Urinary bladder (tissue), 4 donors: ENCODE data around the gene PITPNC1. TPM values are rescaled to one million over a fixed set of nuclear protein-coding genes. Genes with fewer than 3 reads are reported as not detected.
"Not testable (repeated sequence)": the region's sequence is repeated elsewhere in the genome, so short reads cannot be mapped to it uniquely, and the experiment has no call there.

Experiments
- DNase-seq: peaks from one replicate; pipeline ENCODE4 v3.0.0-alpha.2; 2015; ENCODE audit errors: extremely low spot score
- H3K27ac ChIP-seq: one replicate; pipeline ENCODE4 v1.5.1; 2013; ENCODE audit warnings: low read depth, mild to moderate bottlenecking, moderate library complexity
- H3K36me3 ChIP-seq: one replicate; pipeline ENCODE4 v1.6.1; 2013; ENCODE audit warnings: mild to moderate bottlenecking, moderate library complexity; ENCODE audit not compliant: insufficient read depth
- H3K4me1 ChIP-seq: one replicate; pipeline ENCODE4 v1.6.1; 2013; ENCODE audit warnings: mild to moderate bottlenecking, moderate library complexity; ENCODE audit not compliant: insufficient read depth
- H3K4me3 ChIP-seq: one replicate; pipeline ENCODE4 v1.5.1; 2013; ENCODE audit warnings: low read depth, low read length
- WGBS: extraction: QIAGEN DNeasy Blood & Tissue Kit; methylation state at CpG from one replicate; pipeline ENCODE4 v1.1.7; 2013; 5-methylcytosine and 5-hydroxymethylcytosine counted together
- polyA plus RNA-seq: library from polyadenylated mRNA; stranded (reverse); fragments of 200-250 nt; gene quantifications from one replicate; pipeline ENCODE4 v1.2.3, GENCODE V29; 2013
- total RNA-seq: library from RNA; depleted of rRNA; stranded (reverse); fragments of >200 nt; gene quantifications from one replicate; pipeline ENCODE4 v1.2.3, GENCODE V29; 2014
- donor health status: healthy with polysubstance abuse.
- donor health status: healthy.

PITPNC1 gene
- total and polyA plus RNA-seq, 2 donors = 9.3 to 13.4 TPM

DNA sequence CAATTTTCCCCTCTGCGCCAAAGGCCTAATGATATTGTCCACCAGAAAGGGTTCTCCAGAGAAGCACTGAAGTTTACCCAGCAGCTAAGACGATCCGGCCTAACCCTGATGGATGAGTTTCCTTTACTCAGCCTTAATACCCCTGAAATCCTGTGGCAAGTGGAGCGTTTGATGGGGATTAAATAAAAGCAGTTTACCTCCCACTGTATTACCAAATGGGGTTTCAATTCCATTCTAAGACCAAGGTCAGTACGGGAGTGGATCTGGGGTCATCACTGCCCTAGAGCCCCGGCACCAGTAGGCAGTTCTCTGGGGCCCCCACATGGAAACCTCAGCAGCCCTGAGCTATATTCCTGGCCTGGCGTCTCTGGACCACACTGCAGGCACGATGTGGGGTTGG lies 243.6 kb downstream of the PITPNC1 start:
- WGBS = 88% methylated on average over 8 of the region's 8 CpGs
- H3K27ac ChIP-seq = no peak overlapping the region
- no peaks in the 10 kb centered on the region for H3K4me1 ChIP-seq
- DNase-seq = no peak
- no peak overlapping the region for H3K4me3 ChIP-seq
- H3K36me3 ChIP-seq = no peaks in the 10 kb centered on the region

DNA sequence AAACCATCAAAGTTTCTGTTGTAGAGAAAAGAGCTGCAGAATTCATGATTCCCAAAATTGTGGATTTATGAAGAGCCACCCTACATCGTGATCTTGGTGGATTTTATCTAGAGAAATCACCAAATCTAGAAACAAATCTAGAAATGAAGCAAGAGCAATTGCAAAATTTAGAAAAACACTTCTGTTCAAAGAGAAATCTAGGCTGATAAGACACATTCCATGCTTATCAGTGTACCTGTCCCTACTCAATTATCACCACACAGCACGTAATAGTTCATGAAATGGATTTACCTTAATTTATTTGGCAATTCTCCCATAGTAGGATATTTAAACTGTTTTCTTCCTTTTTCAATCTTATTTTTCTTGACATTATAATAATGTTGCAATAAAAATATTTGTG lies 246.7 kb downstream of the PITPNC1 start:
- Histone ChIP-seq H3K27ac (no peak overlapping the region), H3K4me3 (no peak overlapping the region), H3K36me3 (no peaks in the 10 kb centered on the region), H3K4me1 (no peaks in the 10 kb centered on the region)
- DNase-seq = no peak
- WGBS = 56% methylated on average over 2 of the region's 2 CpGs

DNA sequence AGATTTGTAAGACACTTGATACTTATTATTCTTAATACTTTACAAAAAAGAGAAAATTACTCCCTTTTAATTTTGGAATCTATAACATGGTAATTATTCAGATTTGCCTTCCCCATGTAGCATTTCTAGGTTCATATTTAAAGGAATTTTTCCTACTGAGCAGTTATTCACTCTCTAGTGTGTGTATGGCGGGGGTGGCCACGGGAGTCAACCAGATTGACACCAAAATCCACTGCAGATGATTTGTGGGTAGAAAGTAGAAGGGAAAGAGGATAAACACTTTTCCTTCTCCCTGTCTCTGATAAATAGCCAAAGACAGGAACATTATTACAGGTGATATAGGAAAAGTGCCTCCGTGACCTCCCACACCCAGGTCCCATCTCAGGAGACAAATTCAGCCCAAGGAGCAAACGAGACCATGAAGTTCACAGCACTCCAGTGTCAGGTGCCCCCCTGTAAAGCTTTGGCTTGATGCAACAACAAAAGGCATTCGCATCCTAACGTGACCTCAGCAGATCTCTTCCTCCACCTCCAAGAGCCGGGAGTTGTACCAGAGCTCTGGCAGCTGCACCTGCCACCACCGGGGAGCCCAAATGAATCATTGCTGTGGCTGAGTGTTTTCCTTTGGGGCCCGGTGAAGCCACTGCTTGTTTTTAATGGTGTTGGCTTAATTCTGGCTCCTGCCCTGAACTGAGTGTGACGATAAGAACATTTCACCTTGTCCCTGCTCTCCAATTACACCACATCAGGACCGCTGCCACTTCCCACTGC lies 248.0 kb downstream of the PITPNC1 start:
- no peak overlapping the region for H3K27ac ChIP-seq
- H3K4me3 ChIP-seq = no peak overlapping the region
- no peak for DNase-seq
- no peaks in the 10 kb centered on the region for H3K36me3 ChIP-seq
- H3K4me1 ChIP-seq = no peaks in the 10 kb centered on the region
- WGBS = 83% methylated on average over 11 of the region's 11 CpGs

DNA sequence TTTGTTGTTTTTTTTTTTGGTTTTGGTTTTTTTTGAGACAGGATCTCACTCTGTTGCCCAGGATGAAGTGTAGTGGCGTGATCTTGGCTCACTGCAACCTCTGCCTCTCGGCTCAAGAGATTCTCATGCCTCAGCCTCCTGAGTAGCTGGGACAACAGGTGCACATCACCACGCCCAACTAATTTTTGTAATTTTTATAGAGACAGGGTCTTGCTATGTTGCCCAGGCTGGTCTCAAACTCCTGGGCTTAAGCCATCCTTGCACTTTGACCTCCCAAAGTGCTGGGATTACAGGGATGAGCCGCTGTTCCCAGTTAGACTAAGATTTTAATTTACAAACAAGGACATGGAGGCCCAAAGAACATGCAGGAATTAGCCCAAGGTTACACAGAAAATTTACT lies 248.9 kb downstream of the PITPNC1 start:
- Histone ChIP-seq H3K4me1 (no peaks in the 10 kb centered on the region), H3K4me3 (no peak overlapping the region), H3K36me3 (no peaks in the 10 kb centered on the region), H3K27ac (no peak overlapping the region)
- 96% methylated on average over 4 of the region's 4 CpGs for WGBS
- DNase-seq = no peak

DNA sequence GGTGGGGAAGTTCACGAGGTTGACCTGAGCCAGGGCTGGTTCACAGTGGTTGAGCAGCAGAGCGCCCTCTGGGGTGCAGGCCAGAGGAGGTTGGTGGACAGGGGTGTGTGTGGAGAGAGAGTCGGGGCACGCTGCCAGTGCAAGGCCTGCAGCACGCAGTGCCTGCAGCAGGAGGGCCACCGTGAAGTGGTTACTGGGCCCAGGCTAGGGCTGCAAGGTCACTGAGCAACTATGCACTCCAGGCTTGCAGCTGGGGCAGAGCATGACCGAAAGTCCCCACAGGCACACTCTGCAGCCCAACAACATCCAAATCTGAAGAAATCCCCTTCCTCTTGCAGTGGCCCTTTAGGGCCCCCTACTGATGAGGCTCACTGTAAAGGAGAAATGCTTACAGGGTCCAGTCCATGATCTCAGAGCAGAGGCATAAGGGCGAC lies 251.5 kb downstream of the PITPNC1 start:
- H3K36me3 ChIP-seq = no peaks in the 10 kb centered on the region
- 88% methylated on average over 8 of the region's 8 CpGs for WGBS
- no peaks in the 10 kb centered on the region for H3K4me1 ChIP-seq
- DNase-seq = no peak
- no peak overlapping the region for H3K4me3 ChIP-seq
- no peak overlapping the region for H3K27ac ChIP-seq

DNA sequence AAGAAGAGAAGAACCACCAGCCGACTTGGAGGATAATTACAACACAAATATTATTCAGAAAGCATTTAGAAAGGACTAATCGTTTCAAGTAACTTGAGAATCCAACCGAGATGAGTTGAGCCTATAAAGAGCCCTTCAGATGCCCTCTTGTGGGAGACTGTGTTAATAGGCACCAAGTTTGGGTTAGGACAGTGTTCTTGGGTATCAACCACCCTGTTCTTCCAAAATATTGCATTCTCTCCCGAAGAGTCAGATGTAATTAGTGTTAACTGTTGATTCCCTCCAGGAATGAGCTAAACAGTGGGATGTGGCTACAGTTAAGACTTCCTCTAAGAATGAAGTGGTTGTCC lies 252.9 kb downstream of the PITPNC1 start:
- no peak for DNase-seq
- H3K4me3 ChIP-seq = no peak overlapping the region
- H3K27ac ChIP-seq = no peak overlapping the region
- H3K36me3 ChIP-seq = no peaks in the 10 kb centered on the region
- 19% methylated on average over 4 of the region's 4 CpGs for WGBS
- no peaks in the 10 kb centered on the region for H3K4me1 ChIP-seq

DNA sequence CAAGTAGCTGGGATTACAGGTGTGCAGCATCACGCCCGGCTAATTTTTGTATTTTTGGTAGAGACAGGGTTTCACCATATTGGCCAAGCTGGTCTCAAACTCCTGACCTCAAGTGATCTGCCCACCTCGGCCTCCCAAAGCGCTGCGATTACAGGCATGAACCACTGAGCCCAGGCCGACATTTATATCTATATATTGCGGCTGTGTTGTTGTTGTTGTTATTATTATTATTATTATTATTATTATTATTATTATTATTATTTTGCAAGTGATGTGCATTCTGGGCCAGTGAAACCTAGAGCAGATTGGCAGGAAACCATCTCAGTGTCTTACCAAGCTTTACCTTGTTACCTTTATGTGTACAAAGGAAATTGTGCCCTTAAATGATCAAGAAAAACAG lies 253.8 kb downstream of the PITPNC1 start:
- H3K27ac ChIP-seq, H3K36me3 ChIP-seq, DNase-seq, H3K4me3 ChIP-seq, H3K4me1 ChIP-seq: not testable (repeated sequence)
- 98% methylated on average over 7 of the region's 7 CpGs for WGBS

DNA sequence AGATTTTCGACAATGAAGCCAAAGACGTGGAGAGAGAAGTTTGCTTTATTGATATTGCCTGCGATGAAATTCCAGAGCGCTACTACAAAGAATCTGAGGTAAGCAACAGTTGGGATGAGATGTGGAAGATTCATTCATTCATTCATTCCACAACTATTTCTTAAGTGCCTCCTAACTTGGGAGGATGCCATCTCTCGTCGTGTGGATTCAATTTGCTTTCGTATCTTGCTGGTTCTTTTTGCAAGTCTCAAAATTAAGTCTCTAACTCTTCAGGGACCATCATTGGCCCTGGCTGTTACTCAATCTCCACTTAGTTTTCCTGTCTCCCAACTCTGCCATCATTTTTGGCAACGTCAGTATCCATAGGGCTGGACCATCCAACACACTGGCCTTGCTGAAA lies 255.1 kb downstream of the PITPNC1 start:
- no peak overlapping the region for H3K4me3 ChIP-seq
- WGBS = 89% methylated on average over 8 of the region's 8 CpGs
- no peak for DNase-seq
- H3K36me3 ChIP-seq = no peaks in the 10 kb centered on the region
- H3K27ac ChIP-seq = no peak overlapping the region
- H3K4me1 ChIP-seq = no peaks in the 10 kb centered on the region

DNA sequence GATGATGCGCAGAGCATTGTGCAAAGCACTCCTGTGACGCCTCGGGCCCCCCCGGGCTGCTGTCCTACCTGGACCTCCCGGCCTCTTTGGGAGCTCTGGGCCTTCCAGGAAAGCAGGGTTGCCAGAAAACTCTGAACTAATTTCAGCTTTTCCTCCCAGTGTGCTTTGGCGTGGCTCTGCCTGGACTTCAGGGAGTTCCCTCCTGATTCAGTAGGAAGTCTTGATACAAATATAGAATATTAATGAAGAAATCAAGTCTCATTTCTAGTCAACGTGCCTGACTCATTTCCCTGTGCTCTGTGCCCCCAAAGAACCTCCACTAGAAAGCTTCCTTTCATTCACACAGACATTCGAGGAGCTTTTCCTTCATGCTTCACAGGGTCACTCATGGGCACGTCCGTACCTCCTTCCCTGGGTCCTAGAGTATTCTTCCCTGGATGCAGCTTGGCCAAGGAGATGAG lies 256.7 kb downstream of the PITPNC1 start:
- H3K4me1 ChIP-seq = peaks cover under 1% of the 10 kb centered on the region
- no peak overlapping the region for H3K4me3 ChIP-seq
- DNase-seq = no peak
- H3K36me3 ChIP-seq = no peaks in the 10 kb centered on the region
- WGBS = 67% methylated on average over 10 of the region's 10 CpGs
- no peak overlapping the region for H3K27ac ChIP-seq

DNA sequence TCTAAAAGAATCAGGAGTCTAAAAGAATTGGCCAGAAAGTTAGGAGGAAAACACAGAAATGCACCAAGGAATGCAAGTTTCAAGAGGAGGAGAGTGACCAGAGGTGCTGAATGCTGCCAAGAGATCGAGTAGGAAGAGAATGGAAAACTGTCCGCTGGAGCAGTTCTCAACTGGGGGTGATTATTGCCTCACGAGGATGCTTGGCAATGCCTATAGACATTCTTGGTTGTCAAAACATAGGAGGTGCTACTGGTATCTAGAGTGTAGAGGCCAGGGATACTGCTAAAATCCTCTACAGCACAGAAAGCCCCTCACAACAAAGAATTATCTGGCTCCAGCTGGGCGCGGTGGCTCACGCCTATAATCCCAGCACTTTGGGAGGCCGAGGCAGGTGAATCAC lies 258.6 kb downstream of the PITPNC1 start:
- H3K4me3 ChIP-seq = no peak overlapping the region
- peaks cover 2% of the 10 kb centered on the region for H3K4me1 ChIP-seq
- no peaks in the 10 kb centered on the region for H3K36me3 ChIP-seq
- H3K27ac ChIP-seq = no peak overlapping the region
- 59% methylated on average over 7 of the region's 7 CpGs for WGBS
- no peak for DNase-seq

DNA sequence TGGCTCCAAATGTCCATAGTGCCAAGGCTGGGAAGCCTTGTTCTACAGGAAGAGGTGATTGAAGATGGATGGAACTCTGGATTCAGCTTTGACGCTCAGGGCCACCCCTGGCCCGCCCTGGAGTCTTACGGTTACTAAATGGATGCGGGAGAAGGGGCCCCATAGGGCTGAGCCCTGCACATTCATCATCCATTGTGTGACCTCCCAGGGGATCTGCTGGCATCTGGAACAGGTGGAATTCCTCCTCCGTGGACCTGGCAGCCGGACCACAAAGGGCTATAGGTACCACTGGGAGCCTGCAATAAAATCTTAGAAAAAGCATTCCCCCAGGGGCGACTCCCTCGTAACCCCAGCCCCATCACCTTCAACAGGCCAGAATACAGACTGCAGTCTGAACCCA lies 259.2 kb downstream of the PITPNC1 start:
- Histone ChIP-seq H3K4me3 (no peak overlapping the region), H3K36me3 (no peaks in the 10 kb centered on the region), H3K4me1 (peaks cover 2% of the 10 kb centered on the region), H3K27ac (no peak overlapping the region)
- 92% methylated on average over 8 of the region's 8 CpGs for WGBS
- no peak for DNase-seq

DNA sequence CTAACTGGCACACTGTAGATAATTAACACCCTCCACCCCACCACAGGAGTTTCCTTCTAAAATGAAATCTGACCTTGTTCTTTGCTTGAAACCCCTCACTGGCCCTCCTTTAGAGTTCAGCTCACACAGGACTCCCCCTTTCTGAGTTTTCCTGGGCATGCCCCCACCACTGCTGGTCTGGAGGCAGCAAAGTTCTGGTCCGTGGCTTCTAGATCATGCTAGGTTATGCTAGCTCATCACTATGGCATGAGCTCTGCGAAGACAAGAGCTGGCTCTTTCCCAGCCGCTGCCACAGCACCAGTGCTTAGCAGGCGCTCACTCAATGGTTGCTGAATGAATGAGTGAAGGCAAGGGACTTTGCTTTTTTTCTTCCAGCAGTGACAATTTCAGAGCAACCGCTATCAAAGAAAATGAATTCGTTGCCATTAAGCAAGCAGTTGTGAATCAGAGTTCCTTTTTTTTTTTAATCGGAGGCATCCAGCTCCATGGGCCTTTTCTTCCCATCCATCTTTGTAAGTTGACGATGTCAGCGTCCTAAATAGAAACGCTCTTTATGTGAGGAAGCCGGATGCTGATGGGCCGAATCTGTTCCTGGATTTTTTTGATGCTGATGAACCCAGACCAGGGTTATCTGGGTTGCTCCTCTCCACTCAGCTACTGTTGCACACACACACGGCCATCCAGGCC lies 259.9 kb downstream of the PITPNC1 start:
- H3K27ac ChIP-seq = peak overlapping the region; percentile 28
- WGBS = 79% methylated on average over 13 of the region's 13 CpGs

DNA sequence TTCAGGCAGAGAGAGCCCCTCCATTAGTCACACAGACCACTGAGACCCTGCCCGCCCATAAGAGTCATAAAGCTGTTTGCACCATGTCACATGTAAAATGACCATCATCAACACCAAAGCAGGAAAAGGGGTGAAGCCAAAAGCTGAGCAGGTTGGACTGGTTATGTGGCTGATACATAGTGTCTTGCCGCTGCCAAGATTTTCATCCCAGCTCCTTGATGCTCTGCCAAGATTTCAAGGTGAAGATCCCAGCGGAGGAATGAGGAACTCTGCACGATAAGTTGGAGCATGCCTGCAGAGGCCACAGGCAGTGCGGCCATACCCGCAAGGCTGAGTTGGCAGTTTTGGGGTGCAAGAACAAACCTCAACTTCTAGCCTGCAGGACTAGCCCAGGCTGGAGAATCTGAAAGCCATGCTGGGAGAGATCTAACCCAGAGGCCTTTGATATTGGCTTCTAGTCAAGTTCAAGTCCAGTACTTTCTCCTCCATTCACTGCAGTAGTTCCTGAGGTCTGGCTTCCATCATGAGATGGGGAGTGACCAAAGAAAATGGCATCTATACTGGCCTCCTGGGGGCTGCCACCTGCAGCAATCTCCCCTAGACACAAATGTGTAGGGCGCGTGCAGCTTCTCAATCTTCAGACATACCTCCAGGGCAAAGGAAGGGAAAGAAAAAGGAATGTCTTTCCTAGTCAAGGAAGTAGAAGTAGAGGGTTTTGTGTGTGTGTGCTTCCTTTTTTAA lies 261.0 kb downstream of the PITPNC1 start:
- DNase-seq = peak; percentile 58
- Histone ChIP-seq H3K36me3 (no peaks in the 10 kb centered on the region), H3K27ac (peak overlapping the region; percentile 28), H3K4me1 (peaks cover 2% of the 10 kb centered on the region), H3K4me3 (no peak overlapping the region)
- 71% methylated on average over 8 of the region's 8 CpGs for WGBS

More for the DNA sequence above, 259.9 kb downstream of the PITPNC1 start:
- peaks cover 2% of the 10 kb centered on the region for H3K4me1 ChIP-seq
- no peaks in the 10 kb centered on the region for H3K36me3 ChIP-seq
- no peak overlapping the region for H3K4me3 ChIP-seq
- no peak for DNase-seq

DNA sequence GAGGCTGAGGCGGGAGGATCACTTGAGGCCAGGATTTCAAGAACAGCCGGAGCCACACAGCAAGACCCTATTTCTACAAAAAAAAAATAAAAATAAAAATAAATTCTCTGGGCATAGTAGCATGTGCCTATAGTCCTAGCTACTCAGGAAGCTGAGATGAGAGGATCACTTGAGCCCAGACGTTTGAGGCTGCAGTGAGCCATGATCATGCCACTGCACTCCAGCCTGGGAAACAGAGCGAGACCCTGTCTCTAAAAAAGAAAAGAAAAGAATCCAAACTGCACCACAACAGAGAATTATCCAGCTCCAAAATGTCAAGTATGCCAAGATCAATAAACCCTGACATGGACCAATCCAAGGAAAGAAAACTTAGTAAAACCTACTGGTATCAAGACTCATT lies 261.8 kb downstream of the PITPNC1 start:
- no peak for DNase-seq
- WGBS = 91% methylated on average over 4 of the region's 4 CpGs
- Histone ChIP-seq H3K36me3 (no peaks in the 10 kb centered on the region), H3K4me1 (peaks cover 2% of the 10 kb centered on the region), H3K4me3 (no peak overlapping the region), H3K27ac (no peak overlapping the region)
